Neural cell (in vitro differentiated cells): ENCODE data around the gene JPH2. TPM values are rescaled to one million over a fixed set of nuclear protein-coding genes. Genes with fewer than 3 reads are reported as not detected.

ENCODE experiments used
- H2AFZ ChIP-seq: fragments of 200-600, 300-800 bp; sonication (generic), shearing (Covaris generic); 2 replicates; pipeline ENCODE4 v1.6.0; 2014; ENCODE audit warnings: low read depth, mild to moderate bottlenecking, antibody characterized with exemption, low read length, moderate library complexity
- H3F3A ChIP-seq: fragments of 200-600 bp; shearing (Covaris generic); 2 replicates; pipeline ENCODE4 v1.6.1; 2016; ENCODE audit warnings: mild to moderate bottlenecking, moderate library complexity, mixed read lengths, antibody characterized with exemption, low read length; ENCODE audit not compliant: insufficient read depth, poor library complexity, severe bottlenecking
- H3K27ac ChIP-seq: fragments of 200-600, 300-800 bp; sonication (generic), shearing (Covaris generic); 2 replicates; pipeline ENCODE4 v1.5.1; 2014; ENCODE audit warnings: mild to moderate bottlenecking, low read length, moderate library complexity
- H3K27me3 ChIP-seq: fragments of 300-800, 200-600 bp; sonication (generic), shearing (Covaris generic); 2 replicates; pipeline ENCODE4 v1.6.0; 2014; ENCODE audit warnings: mild to moderate bottlenecking, low read depth, low read length, moderate library complexity; ENCODE audit not compliant: insufficient read depth
- H3K36me3 ChIP-seq: fragments of 300-800, 200-600 bp; sonication (generic), shearing (Covaris generic); 2 replicates; pipeline ENCODE4 v1.5.1; 2014; ENCODE audit warnings: mild to moderate bottlenecking, antibody characterized with exemption, low read length, moderate library complexity; ENCODE audit not compliant: insufficient read depth
- H3K4me2 ChIP-seq: fragments of 300-800, 200-600 bp; sonication (generic), shearing (Covaris generic); 2 replicates; pipeline ENCODE4 v1.6.0; 2014; ENCODE audit warnings: mild to moderate bottlenecking, low read length
- H3K4me3 ChIP-seq: fragments of 300-800, 200-600 bp; sonication (generic), shearing (Covaris generic); 2 replicates; pipeline ENCODE4 v1.5.1; 2014; ENCODE audit warnings: mild to moderate bottlenecking, low read length, moderate library complexity
- H3K79me2 ChIP-seq: fragments of 200-600 bp; shearing (Covaris generic); replicated peaks from 2 replicates; pipeline ENCODE4 v1.6.0; 2014; ENCODE audit warnings: mild to moderate bottlenecking, low read length, moderate library complexity; ENCODE audit not compliant: insufficient read depth
- H3K9ac ChIP-seq: fragments of 300-800, 200-600 bp; sonication (generic), shearing (Covaris generic); 2 replicates; pipeline ENCODE4 v1.6.1; 2016; ENCODE audit warnings: mild to moderate bottlenecking, low read length, mixed read lengths
- H3K9me2 ChIP-seq: fragments of 200-600 bp; shearing (Covaris generic); 2 replicates; pipeline ENCODE4 v1.6.1; 2016; ENCODE audit warnings: mild to moderate bottlenecking, low read length, mixed read lengths; ENCODE audit not compliant: insufficient read depth
- H3K9me3 ChIP-seq: fragments of 200-600, 300-800 bp; sonication (generic), shearing (Covaris generic); 2 replicates; pipeline ENCODE4 v1.6.1; 2016; ENCODE audit warnings: mild to moderate bottlenecking, mixed run types, low read length, moderate library complexity, mixed read lengths
- H4K20me1 ChIP-seq: fragments of 200-600 bp; shearing (Covaris generic); 2 replicates; pipeline ENCODE4 v1.6.1; 2016; ENCODE audit warnings: mild to moderate bottlenecking, mixed run types; ENCODE audit not compliant: insufficient read depth
- CTCF ChIP-seq: fragments of 450-650 bp; IDR thresholded peaks from 2 replicates; pipeline ENCODE4 v1.5.1; 2014; ENCODE audit warnings: antibody characterized with exemption, mild to moderate bottlenecking, moderate library complexity; ENCODE audit not compliant: poor library complexity, severe bottlenecking
- EP300 ChIP-seq: fragments of 450-650 bp; conservative IDR thresholded peaks from 2 replicates; pipeline ENCODE4 v1.6.1; 2014; ENCODE audit warnings: antibody characterized with exemption, mild to moderate bottlenecking, moderate library complexity; ENCODE audit not compliant: poor library complexity, severe bottlenecking
- EZH2 ChIP-seq: fragments of 200-600, 300-800 bp; shearing (Covaris generic), sonication (generic); IDR thresholded peaks from 2 replicates; pipeline ENCODE4 v1.6.1; 2014; ENCODE audit warnings: antibody characterized with exemption, low read length, borderline replicate concordance, mild to moderate bottlenecking; ENCODE audit not compliant: insufficient read depth, poor library complexity, severe bottlenecking
- MXI1 ChIP-seq: fragments of 450-650 bp; conservative IDR thresholded peaks from 2 replicates; pipeline ENCODE4 v1.6.1; 2014; ENCODE audit warnings: antibody characterized with exemption, mild to moderate bottlenecking; ENCODE audit not compliant: poor library complexity, severe bottlenecking
- POLR2AphosphoS5 ChIP-seq: IDR thresholded peaks from 2 replicates; pipeline ENCODE4 v1.6.1; 2012
- RAD21 ChIP-seq: fragments of 450-650 bp; conservative IDR thresholded peaks from 2 replicates; pipeline ENCODE4 v1.6.1; 2014; ENCODE audit warnings: antibody characterized with exemption, mild to moderate bottlenecking, moderate library complexity
- REST ChIP-seq: IDR thresholded peaks from 2 replicates; pipeline ENCODE4 v1.6.1; 2012; ENCODE audit warnings: borderline replicate concordance
- SMC3 ChIP-seq: fragments of 450-650 bp; conservative IDR thresholded peaks from 2 replicates; pipeline ENCODE4 v1.6.1; 2014; ENCODE audit warnings: antibody characterized with exemption, mild to moderate bottlenecking, moderate library complexity; ENCODE audit not compliant: poor library complexity
- TAF1 ChIP-seq: IDR thresholded peaks from 2 replicates; pipeline ENCODE4 v1.6.1; 2012; ENCODE audit warnings: low read depth
- polyA plus RNA-seq: library from polyadenylated mRNA; depleted of rRNA; stranded (reverse); fragments of >200 nt; gene quantifications from 2 replicates; pipeline ENCODE4 v1.2.3, GENCODE V29; 2014

The JPH2 gene
- polyA plus RNA-seq, 1 donor from 2014 or later = not detected

- H3K9ac ChIP-seq = no peak overlapping the region
- no peak overlapping the region for H2AFZ ChIP-seq
- H3K27me3 ChIP-seq = no peaks in the 10 kb centered on the region
- H3K4me3 ChIP-seq = no peak overlapping the region
- no peaks in the 10 kb centered on the region for H3K9me3 ChIP-seq
- H4K20me1 ChIP-seq = no peaks in the 10 kb centered on the region
- no peaks in the 10 kb centered on the region for H3K36me3 ChIP-seq
- H3F3A ChIP-seq = no peaks in the 10 kb centered on the region
- peaks cover under 1% of the 10 kb centered on the region for H3K79me2 ChIP-seq
- no peak for TF ChIP-seq TAF1
- TF ChIP-seq RAD21 = no peak
- TF ChIP-seq REST = no peak
- no peak for TF ChIP-seq EZH2
- TF ChIP-seq MXI1 = no peak
- TF ChIP-seq SMC3 = no peak
- no peak for TF ChIP-seq CTCF
- no peak for TF ChIP-seq EP300
- no peak for TF ChIP-seq POLR2AphosphoS5
- H3K4me2 ChIP-seq = no peak overlapping the region
- H3K27ac ChIP-seq = no peak overlapping the region
- no peaks in the 10 kb centered on the region for H3K9me2 ChIP-seq
Measured at GRCh38 chr20:44219170-44219730, 32.3 kb upstream of the JPH2 start.

- no peak overlapping the region for H3K4me3 ChIP-seq
- TF ChIP-seq EZH2 = no peak
- TF ChIP-seq SMC3 = no peak
- no peak for TF ChIP-seq EP300
- no peak for TF ChIP-seq CTCF
- no peak for TF ChIP-seq REST
- no peak for TF ChIP-seq POLR2AphosphoS5
- TF ChIP-seq TAF1 = no peak
- TF ChIP-seq RAD21 = no peak
- TF ChIP-seq MXI1 = no peak
Measured at GRCh38 chr20:44218446-44218845, 31.5 kb upstream of the JPH2 start.

More at GRCh38 chr20:44218446-44218845, 31.5 kb upstream of the JPH2 start:
- H3K36me3 ChIP-seq = no peaks in the 10 kb centered on the region
- no peaks in the 10 kb centered on the region for H3K9me3 ChIP-seq
- H3K9ac ChIP-seq = no peak overlapping the region
- H3K27ac ChIP-seq = no peak overlapping the region
- H3K9me2 ChIP-seq = no peaks in the 10 kb centered on the region
- H2AFZ ChIP-seq = no peak overlapping the region
- peaks cover 8% of the 10 kb centered on the region for H3K79me2 ChIP-seq
- no peak overlapping the region for H3K4me2 ChIP-seq
- H4K20me1 ChIP-seq = no peaks in the 10 kb centered on the region
- no peaks in the 10 kb centered on the region for H3K27me3 ChIP-seq
- no peaks in the 10 kb centered on the region for H3F3A ChIP-seq
